Mucosa of rectum (tissue), 2 donors: ENCODE data around the gene ADAMTS10.

Source experiments
- H3K27ac ChIP-seq, 2 donors: one replicate each; pipeline ENCODE4 v1.7.0; 2013; ENCODE audit warnings: inconsistent platforms in 2 of 2, low read depth in 2 of 2, low read length in 2 of 2
- H3K27me3 ChIP-seq, 2 donors: one replicate each; pipeline ENCODE4 v1.7.0; 2013; ENCODE audit warnings: low read length in 2 of 2; ENCODE audit not compliant: control insufficient read depth in 2 of 2, insufficient read depth in 2 of 2
- H3K36me3 ChIP-seq, 2 donors: one replicate each; pipeline ENCODE4 v1.7.0; 2013; ENCODE audit warnings: low read length in 2 of 2; ENCODE audit not compliant: control insufficient read depth in 2 of 2, insufficient read depth in 2 of 2
- H3K4me1 ChIP-seq, 2 donors: one replicate each; pipeline ENCODE4 v1.7.0; 2013; ENCODE audit warnings: low read length in 2 of 2, mild to moderate bottlenecking in 1 of 2; ENCODE audit not compliant: control insufficient read depth in 2 of 2, insufficient read depth in 2 of 2
- H3K4me3 ChIP-seq, 2 donors: one replicate each; pipeline ENCODE4 v1.7.0; 2013; ENCODE audit warnings: low read length in 2 of 2
- H3K9ac ChIP-seq, 2 donors: one replicate each; pipeline ENCODE4 v1.7.0; 2013; ENCODE audit warnings: low read length in 2 of 2, low read depth in 1 of 2, mild to moderate bottlenecking in 1 of 2
- H3K9me3 ChIP-seq, 2 donors: one replicate each; pipeline ENCODE4 v1.7.0; 2013; ENCODE audit warnings: low read length in 2 of 2; ENCODE audit not compliant: control insufficient read depth in 2 of 2
- donor health status: healthy.
- donor health status: Normal muscosa, but diverticular disease.

ADAMTS10 gene

DNA sequence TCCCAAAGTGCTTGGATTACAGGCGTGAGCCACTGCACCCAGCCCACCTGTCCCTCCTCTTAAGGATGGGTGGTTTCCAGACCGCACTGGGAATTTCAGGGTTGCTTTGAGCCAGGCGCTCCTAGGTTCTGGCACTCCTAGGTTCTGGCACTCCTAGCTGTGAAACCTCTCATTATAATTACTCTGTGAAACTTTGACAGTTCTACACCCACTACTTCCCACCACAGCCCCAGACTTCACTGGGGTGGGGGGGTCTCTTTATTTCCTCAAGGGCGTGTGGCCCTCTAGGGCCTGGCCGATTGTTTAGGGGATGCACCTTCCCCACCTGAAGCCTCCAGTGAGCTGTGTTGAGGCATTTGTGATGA, 2.3 kb upstream of the ADAMTS10 start:
- Histone ChIP-seq H3K4me1 (peaks cover 10 to 15% of the 10 kb centered on the region in 2 donors), H3K9me3 (no peaks in the 10 kb centered on the region), H3K9ac (no peak overlapping the region), H3K27me3 (peaks cover 5 to 15% of the 10 kb centered on the region in 2 donors), H3K27ac (no peak overlapping the region), H3K36me3 (no peaks in the 10 kb centered on the region), H3K4me3 (no peak overlapping the region)

DNA sequence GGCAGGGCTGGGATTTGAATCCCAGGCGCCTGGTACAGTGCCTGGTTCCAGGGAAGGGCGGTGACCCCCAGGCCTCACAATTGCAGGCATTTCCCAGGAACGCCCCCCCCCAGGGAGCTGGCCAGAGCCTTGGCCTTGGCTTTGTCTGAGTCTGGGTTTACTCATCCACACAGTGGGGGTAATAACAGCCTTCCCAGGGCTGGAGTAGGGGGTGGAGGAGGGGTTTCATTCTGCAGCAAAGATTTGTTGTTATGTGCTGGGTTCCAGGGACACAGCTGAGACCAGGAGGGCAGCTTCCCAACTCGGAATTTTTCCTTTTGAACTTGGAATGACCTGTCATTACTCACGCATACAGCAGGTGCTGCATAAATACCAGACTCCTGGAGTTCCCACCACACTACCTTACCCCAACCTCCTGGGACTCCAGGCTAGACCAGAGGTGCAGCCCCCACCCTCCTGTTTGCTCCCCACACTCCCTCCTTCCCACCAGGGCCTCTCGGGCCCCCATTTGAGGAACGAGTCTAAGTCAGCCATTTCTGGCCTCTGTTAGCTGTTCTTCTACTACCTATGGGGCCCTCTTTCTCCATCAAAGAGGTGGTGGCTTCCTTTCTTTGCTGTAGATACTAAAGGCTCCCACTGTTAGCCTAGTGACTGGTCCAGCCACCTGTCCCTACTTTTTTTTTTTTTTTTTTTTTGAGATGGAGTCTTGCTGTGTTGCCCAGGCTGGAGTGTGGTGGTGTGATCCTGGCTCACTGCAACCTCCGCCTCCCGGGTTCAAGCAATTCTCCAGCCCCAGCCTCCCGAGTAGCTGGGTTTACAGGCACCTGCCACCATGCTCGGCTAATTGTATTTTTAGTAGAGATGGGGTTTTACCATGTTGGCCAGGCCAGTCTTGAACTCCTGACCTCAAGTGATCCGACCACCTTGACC, 1.6 kb upstream of the ADAMTS10 start:
- Histone ChIP-seq H3K4me3 (no peak overlapping the region), H3K27ac (no peak overlapping the region)

DNA sequence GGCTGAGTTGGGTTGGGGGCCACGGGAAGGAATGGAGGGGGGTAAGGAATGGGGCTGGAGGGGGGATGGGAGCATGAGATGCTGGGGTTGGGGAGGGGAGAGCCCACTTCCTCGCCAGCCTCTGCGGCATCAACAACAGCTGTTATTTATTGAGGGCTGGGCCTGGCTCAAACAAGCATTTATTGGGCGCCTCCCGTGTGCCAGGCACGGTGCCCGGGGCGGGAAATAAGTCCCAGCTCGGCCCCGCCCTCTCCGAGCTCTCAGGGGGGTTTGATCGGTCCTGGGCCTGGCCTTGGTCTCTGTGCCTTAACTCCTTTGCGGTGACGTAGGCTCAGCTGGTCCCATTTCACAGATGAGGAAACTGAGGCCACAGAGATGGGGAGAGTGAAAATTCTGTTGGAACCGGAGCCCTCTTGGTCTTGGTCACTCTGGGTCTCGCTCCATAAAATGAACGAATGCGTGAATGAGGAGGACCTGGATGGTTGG, 919 bp upstream of the ADAMTS10 start:
- no peak overlapping the region for H3K9ac ChIP-seq
- H3K9me3 ChIP-seq = no peaks in the 10 kb centered on the region
- H3K4me3 ChIP-seq = no peak overlapping the region
- no peak overlapping the region for H3K27ac ChIP-seq
- no peaks in the 10 kb centered on the region for H3K36me3 ChIP-seq
- H3K4me1 ChIP-seq = peaks cover 10 to 15% of the 10 kb centered on the region in 2 donors
- H3K27me3 ChIP-seq = peaks cover 3 to 15% of the 10 kb centered on the region in 2 donors

More for the DNA sequence above, 1.6 kb upstream of the ADAMTS10 start:
- Histone ChIP-seq H3K36me3 (no peaks in the 10 kb centered on the region), H3K4me1 (peaks cover 10 to 15% of the 10 kb centered on the region in 2 donors), H3K27me3 (peaks cover 5 to 15% of the 10 kb centered on the region in 2 donors), H3K9me3 (no peaks in the 10 kb centered on the region), H3K9ac (no peak overlapping the region)

DNA sequence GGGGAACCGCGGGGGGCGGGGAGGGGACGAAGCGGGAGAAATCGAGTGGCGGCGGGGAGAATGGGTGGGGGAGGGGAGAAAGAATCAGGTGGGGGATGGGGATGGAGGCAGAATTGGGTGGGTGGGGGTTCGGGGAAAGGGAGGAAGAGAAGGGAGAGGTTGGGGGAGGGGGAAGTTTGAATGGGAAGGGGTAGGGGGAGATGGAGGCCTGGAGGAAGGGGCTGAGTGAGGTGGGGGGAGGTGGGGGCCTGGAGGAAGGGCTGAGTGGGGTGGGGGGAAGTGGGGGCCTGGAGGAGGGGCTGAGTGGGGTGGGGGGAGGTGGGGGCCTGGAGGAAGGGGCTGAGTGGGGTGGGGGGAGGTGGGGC, 403 bp upstream of the ADAMTS10 start:
- no peak overlapping the region for H3K27ac ChIP-seq
- H3K4me3 ChIP-seq = no peak overlapping the region
- H3K4me1 ChIP-seq = peaks cover 10 to 15% of the 10 kb centered on the region in 2 donors
- H3K9ac ChIP-seq = no peak overlapping the region
- no peaks in the 10 kb centered on the region for H3K9me3 ChIP-seq
- H3K27me3 ChIP-seq = peaks cover 3 to 15% of the 10 kb centered on the region in 2 donors
- H3K36me3 ChIP-seq = no peaks in the 10 kb centered on the region

DNA sequence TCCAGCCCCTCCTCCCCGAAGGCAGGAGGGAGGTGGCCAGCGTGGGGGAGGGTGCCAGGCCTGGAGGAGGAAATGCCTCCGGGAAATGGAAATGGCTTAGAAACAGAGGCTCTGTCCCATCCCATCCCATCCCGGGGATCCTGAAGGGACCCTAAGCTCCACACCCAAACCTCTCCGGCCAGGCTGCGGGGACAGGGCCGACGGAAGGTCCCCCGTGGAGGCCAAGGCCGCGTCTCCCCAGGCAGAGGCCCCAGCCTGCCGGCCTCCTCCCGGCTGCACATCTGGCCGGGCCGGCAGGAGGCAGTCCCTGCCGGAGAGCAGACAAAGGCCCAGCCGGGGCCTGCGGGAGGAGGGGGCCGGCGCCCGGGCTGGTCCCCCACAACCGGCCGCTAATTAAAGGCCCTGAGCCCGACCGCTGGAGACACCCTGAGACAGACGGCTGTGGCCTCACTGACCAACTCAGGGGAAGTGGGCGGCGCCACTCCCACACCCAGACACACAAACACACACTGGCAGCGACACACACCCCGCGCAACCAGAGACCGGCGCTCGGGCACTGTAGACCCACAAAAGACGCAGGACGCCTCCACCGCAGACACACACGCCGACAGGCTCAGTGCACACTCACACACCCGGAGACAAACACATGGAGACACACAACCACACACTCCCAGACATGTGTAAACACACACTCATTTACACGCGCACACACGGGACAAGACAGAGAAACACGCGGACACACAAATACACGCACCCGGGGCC, 1.1 kb downstream of the ADAMTS10 start:
- H3K9me3 ChIP-seq = no peaks in the 10 kb centered on the region
- peaks cover 10 to 15% of the 10 kb centered on the region in 2 donors for H3K4me1 ChIP-seq
- peak overlapping the region; percentile 76 to 85 for H3K4me3 ChIP-seq
- H3K9ac ChIP-seq = peak overlapping the region; percentile 63 to 75
- H3K36me3 ChIP-seq = peaks cover 0 to 4% of the 10 kb centered on the region in 2 donors
- H3K27ac ChIP-seq = peak overlapping the region; percentile 34 to 52
- peaks cover 3 to 15% of the 10 kb centered on the region in 2 donors for H3K27me3 ChIP-seq

DNA sequence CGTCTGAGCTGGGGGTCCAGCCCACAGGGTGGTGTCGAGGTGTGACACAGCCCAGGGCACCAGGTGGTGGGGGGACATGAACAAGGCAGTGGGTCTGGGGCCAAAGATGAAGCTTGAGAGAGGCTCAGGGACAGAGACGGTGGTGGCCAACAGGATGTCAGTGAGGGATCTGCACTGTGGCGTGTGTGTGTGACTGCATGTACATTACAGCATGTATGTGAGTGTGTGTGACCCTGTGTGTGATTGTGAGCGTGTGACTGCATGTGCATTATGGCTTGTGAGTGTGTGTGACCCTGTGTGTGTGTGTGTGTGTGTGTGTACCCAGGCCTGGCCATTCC, 1.6 kb downstream of the ADAMTS10 start:
- Histone ChIP-seq H3K27ac (peak overlapping the region in 1 of 2 donors; percentile 52), H3K4me3 (peak overlapping the region; percentile 76 to 85)

DNA sequence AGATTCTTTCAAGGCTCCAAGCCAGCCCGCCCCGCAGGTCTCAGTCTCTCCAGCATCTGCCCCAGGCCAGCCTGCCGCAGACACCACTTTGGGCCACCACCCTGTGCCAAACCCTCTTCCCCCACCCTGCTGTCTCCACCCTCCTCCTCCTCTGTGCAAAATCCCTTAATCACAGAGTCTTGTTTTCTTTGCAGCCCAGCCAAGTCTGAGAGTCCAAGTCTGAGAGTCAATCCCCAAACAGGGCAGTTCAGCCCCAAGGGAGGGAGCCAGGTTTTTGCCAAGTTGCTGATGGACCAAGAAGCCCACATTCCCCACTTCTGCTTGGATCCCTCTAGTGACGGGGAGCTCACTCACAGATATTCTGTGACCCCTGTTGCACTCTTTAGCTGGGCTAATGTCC, 3.1 kb downstream of the ADAMTS10 start:
- no peak overlapping the region for H3K27ac ChIP-seq

More for the DNA sequence above, 1.6 kb downstream of the ADAMTS10 start:
- Histone ChIP-seq H3K9ac (peak overlapping the region; percentile 17 to 75), H3K27me3 (peaks cover 3 to 15% of the 10 kb centered on the region in 2 donors), H3K36me3 (peaks cover 0 to 4% of the 10 kb centered on the region in 2 donors), H3K4me1 (peaks cover 10 to 15% of the 10 kb centered on the region in 2 donors), H3K9me3 (no peaks in the 10 kb centered on the region)

DNA sequence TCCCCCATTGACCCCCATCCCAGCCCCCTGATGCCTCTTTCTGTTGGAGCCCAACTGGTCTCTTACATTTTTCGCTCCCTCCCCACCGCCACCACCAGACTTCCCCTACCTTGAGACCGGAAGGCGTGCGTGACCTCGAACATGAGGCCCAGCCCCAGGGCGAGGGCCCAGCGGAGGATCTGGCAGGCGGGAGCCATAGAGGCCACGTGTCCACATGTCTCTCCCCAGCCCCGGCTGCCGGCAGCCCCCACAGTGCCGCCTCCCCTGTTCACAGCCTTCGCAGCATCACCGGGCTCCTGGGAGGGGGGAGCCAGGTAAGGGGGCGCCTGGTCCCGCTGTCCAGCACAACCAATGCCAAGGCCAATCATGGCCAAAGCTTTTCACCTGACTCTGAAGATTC, 5.0 kb downstream of the ADAMTS10 start:
- peaks cover 0 to 7% of the 10 kb centered on the region in 2 donors for H3K36me3 ChIP-seq

More for the DNA sequence above, 3.1 kb downstream of the ADAMTS10 start:
- H3K27me3 ChIP-seq = peaks cover 3 to 15% of the 10 kb centered on the region in 2 donors
- H3K4me1 ChIP-seq = peaks cover 10 to 15% of the 10 kb centered on the region in 2 donors
- no peaks in the 10 kb centered on the region for H3K9me3 ChIP-seq
- no peak overlapping the region for H3K4me3 ChIP-seq
- no peak overlapping the region for H3K9ac ChIP-seq
- H3K36me3 ChIP-seq = peaks cover 0 to 4% of the 10 kb centered on the region in 2 donors

DNA sequence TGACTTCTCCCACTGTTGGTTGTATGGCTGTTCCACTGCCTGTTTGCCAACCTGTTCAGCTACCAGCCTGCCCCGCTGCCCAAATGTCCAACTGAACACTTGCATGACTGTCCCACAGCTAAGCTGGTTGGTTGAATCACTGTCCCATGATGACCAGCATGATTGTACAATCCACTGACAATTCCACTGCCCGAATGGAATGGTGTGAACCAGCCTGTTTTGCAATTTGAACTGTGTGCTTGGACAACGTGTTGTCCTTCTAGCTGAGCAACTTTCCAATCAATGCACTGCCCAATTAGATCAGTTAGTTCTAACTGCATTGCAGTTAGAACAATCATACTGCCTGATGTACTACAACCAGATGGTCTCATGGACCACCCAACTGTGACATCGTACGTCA, 8.7 kb downstream of the ADAMTS10 start:
- Histone ChIP-seq H3K9me3 (no peaks in the 10 kb centered on the region), H3K4me1 (no peaks in the 10 kb centered on the region), H3K4me3 (no peak overlapping the region), H3K27ac (no peak overlapping the region), H3K36me3 (peaks cover 0 to 7% of the 10 kb centered on the region in 2 donors), H3K27me3 (no peaks in the 10 kb centered on the region), H3K9ac (no peak overlapping the region)

More for the DNA sequence above, 5.0 kb downstream of the ADAMTS10 start:
- Histone ChIP-seq H3K9ac (no peak overlapping the region), H3K9me3 (no peaks in the 10 kb centered on the region), H3K4me1 (peaks cover 8 to 11% of the 10 kb centered on the region in 2 donors), H3K27me3 (peaks cover 3 to 15% of the 10 kb centered on the region in 2 donors), H3K4me3 (no peak overlapping the region), H3K27ac (no peak overlapping the region)

DNA sequence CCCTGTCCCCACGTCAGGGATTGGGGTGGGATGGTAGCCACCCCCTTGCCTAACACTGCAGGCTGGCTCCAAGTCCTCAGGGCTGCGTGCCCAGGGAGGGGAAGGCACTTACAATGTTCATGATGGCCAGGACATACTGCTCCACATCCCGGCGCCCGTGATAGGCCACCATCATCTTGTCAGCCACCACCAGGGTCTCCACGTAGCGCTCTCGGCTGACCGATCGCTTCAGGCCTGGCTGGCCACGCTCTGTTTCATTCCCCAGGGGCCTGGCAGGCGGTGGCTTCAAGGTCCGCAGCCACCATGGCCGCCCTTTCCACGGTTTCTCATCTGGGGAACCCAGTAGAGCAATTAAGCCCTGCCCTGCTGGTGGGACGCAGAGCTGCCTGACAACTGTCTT, 9.7 kb downstream of the ADAMTS10 start:
- Histone ChIP-seq H3K4me1 (no peaks in the 10 kb centered on the region), H3K27ac (no peak overlapping the region), H3K36me3 (peaks cover 3 to 7% of the 10 kb centered on the region in 2 donors), H3K9me3 (no peaks in the 10 kb centered on the region), H3K27me3 (no peaks in the 10 kb centered on the region), H3K9ac (no peak overlapping the region), H3K4me3 (no peak overlapping the region)
